Fibroblast of villous mesenchyme (primary cell): ENCODE results near the gene CWH43. TPM values are rescaled to one million over a fixed set of nuclear protein-coding genes. Genes with fewer than 3 reads are reported as not detected.

ENCODE experiments used
- DNase-seq: peaks from one replicate; pipeline ENCODE4 v3.0.0-alpha.2; 2010; ENCODE audit warnings: low read depth
- H3K4me3 ChIP-seq: 2 replicates; pipeline ENCODE4 v1.5.1; 2011; ENCODE audit warnings: low read depth, mild to moderate bottlenecking, low read length
- total RNA-seq: library from RNA; depleted of rRNA; stranded (reverse); fragments of >200 nt; gene quantifications from 2 replicates; pipeline ENCODE4 v1.2.3, GENCODE V29; 2012
- TF ChIP-seq, protein P1 (sequence below): IDR thresholded peaks from 2 replicates; pipeline ENCODE4 v1.5.1; 2012; ENCODE audit warnings: low read depth, mild to moderate bottlenecking, low read length; ENCODE audit not compliant: insufficient read depth

The CWH43 gene
- not detected in 2 replicates for total RNA-seq

- no peak for DNase-seq
- TF ChIP-seq, protein P1, sequence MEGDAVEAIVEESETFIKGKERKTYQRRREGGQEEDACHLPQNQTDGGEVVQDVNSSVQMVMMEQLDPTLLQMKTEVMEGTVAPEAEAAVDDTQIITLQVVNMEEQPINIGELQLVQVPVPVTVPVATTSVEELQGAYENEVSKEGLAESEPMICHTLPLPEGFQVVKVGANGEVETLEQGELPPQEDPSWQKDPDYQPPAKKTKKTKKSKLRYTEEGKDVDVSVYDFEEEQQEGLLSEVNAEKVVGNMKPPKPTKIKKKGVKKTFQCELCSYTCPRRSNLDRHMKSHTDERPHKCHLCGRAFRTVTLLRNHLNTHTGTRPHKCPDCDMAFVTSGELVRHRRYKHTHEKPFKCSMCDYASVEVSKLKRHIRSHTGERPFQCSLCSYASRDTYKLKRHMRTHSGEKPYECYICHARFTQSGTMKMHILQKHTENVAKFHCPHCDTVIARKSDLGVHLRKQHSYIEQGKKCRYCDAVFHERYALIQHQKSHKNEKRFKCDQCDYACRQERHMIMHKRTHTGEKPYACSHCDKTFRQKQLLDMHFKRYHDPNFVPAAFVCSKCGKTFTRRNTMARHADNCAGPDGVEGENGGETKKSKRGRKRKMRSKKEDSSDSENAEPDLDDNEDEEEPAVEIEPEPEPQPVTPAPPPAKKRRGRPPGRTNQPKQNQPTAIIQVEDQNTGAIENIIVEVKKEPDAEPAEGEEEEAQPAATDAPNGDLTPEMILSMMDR = no peak
- no peak within 1 kb of the TSS for H3K4me3 ChIP-seq
Observed at GRCh38 chr4:48985976-48986653, at the start of gene CWH43. TSS of gene CWH43 (plus strand) at chr4:48986275. CDS start at chr4:48986430, 155 bp downstream.

GRCh38 chr4:48937033-48937432 lies 49.0 kb upstream of the CWH43 start:
- TF ChIP-seq, protein P1 = no peak
- DNase-seq = no peak
- no peak overlapping the region for H3K4me3 ChIP-seq

- no peak for DNase-seq
- TF ChIP-seq, protein P1 = no peak
- H3K4me3 ChIP-seq = no peak overlapping the region
Observed at GRCh38 chr4:48938831-48939230, 47.2 kb upstream of the CWH43 start.

DNA sequence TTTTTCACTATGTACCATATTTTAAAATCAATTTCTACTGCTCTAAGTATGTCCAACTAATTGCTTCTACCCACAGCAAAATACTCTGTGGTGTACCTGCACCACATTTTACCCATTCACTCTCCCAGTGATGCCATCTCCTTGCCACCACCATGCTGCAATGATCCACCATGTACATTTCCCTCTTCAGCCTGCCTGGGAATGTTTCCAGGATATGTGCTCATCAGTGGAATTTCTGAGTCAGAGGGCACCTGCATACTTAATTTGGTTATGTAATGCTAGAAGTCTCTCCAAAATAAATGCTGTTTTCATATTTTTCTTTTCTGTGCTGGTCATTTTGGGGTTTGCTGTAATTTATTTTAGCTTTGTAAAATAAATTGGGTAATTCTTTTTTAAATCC lies 46.3 kb upstream of the CWH43 start:
- peak; percentile 53 for DNase-seq
- TF ChIP-seq, protein P1 = no peak
- no peak overlapping the region for H3K4me3 ChIP-seq

GRCh38 chr4:48943387-48943786 lies 42.7 kb upstream of the CWH43 start:
- DNase-seq = no peak
- no peak overlapping the region for H3K4me3 ChIP-seq
- TF ChIP-seq, protein P1 = peak; percentile 8

GRCh38 chr4:48944252-48944651 lies 41.8 kb upstream of the CWH43 start:
- no peak overlapping the region for H3K4me3 ChIP-seq
- no peak for DNase-seq
- TF ChIP-seq, protein P1 = no peak
